T-helper 2 cell treated with Interferon-gamma antibody and Interleukin-4, amounts not matched to agents 100 ng/mL and 5 ng/mL, for 36 hours (primary cell): ENCODE results near the gene GABRB3. TPM values are rescaled to one million over a fixed set of nuclear protein-coding genes. Genes with fewer than 3 reads are reported as not detected.

Source experiments
- intact Hi-C: fragments of 100-400 bp; cut with micrococcal nuclease; formaldehyde crosslinking; loops from one replicate; pipeline ENCODE4 v1.15.1; 2023
- total RNA-seq: library from RNA; stranded (reverse); gene quantifications from 2 replicates; pipeline ENCODE4 v1.2.3, GENCODE V29; 2022

The GABRB3 gene
- total RNA-seq, 1 donor from 2014 or later, result not detected

DNA sequence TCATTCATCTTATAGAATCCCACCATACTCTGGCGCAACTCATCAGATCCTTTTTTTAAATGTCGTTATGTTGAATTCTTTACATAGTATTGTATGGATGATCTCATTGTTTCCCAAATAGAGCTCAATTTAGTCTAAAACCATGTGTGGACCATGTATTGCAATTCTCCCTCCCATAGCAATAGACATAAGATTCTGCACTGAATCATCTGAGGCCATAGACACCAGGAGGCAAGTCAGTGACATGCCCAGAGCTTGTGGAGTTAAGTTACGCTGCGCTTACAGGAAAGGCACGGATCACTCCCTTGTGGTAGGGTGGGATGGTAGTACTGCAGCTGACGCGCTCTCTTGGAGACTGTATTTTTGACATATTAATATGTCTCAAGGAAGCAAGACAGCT lies 211.0 kb downstream of the GABRB3 start:
- intact Hi-C loops, result no loop called here

DNA sequence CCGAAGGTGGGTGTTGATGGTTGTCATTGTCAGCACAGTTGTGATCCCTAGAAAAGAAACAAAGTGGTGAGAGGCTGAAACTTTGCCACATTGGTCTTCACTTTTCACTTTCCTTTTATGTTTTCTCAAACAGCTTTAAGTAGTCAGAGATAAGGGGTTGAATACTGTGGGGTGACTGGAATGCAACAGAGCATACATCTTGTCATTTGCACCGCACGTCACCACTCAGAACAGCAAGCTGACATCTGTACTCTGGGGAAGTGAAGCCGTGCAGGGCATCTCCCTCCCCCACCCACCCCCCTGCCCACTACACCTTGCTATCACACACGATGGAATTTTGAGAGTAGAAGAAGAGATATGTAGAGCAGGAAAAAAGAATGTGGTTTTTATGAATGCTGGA lies 211.7 kb downstream of the GABRB3 start:
- intact Hi-C loops, result no loop called here

DNA sequence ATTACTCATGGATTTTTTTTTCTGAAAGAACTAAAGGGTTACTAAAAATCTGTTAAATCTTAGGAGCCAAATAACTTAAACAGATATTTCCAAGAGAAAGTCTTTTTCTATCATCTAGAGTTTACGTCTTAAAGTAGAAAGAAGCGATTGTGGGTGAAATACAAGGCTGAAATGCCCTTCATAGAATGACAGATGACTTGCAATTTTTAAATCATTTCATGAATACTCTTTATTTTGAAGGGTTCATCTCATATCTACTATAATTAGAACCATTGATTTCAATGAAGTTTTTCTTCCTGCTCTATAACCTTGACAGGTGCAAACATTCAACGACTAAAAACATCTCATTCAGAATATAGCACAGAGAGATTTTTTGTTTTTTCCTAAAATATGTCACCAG lies 217.0 kb downstream of the GABRB3 start:
- intact Hi-C loops, result no loop called here

- intact Hi-C loops, result no loop called here
Measured at GRCh38 chr15:26551473-26551872, 221.4 kb downstream of the GABRB3 start.

GRCh38 chr15:26550880-26551279 lies 222.0 kb downstream of the GABRB3 start:
- intact Hi-C loops, result no loop called here

DNA sequence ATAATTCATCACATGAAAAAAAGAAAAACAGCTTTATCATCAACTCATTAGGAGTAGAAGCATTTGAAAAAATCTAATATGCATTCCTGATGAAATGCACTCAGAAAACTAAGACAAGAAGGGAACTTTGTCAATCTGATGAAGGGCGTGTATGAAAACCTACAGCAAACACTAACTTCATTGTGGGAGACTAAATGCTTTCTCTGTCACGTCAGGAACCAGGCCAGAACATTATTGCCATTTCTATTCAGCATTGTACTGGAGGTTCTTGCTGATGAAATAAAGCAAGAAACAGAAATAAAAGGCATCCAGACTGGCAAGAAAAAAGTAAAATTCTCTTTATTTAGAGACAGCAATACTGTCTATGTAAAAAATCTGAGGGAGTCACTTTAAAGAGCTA lies 235.2 kb downstream of the GABRB3 start:
- intact Hi-C loops, result no loop called here

GRCh38 chr15:26531489-26531888 lies 241.4 kb downstream of the GABRB3 start:
- intact Hi-C loops, result no loop called here

GRCh38 chr15:26525096-26525495 lies 247.8 kb downstream of the GABRB3 start:
- intact Hi-C loops, result no loop called here

DNA sequence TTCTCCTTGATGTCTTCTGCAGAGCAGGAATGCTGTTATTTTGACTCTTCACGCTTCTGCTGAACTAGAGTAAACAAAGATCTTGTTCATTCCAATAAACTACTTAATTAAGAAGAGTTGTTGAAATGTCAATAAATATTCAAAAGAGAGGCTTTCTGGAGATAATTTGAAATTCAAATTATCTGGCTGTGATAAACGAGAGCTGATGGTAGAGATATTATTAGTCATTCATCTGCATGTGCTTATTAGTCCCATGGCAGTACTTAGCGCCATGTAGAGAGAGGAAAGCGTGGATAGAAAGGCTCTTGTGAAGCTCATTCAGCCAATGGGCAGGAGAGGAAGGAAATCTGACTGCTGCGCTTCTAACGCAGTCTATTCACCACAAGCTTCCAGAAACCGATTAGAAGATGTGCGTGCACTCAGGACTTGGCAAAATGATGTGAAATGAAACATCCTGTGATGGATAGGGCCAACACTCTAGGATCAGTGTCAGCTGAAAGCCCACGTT lies 251.1 kb downstream of the GABRB3 start:
- intact Hi-C loops, result no loop called here

DNA sequence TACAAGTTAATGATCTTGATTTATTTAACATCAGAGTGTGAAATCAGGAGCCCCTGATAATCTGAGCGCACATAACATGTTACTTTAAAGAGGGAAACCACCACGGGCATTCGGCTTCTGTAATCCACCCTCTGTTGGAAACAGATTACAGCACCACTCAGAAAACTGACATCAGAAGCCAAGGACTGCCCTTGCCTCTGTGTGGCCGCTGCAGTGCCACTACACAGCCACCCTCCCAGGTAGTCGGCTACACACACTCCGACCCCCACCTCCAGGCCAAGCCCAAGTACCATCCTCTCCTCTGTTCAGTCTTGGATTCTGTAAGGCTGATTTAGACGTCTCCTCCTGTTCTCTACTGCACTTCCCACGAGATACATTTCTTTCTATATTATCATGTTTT lies 251.7 kb downstream of the GABRB3 start:
- intact Hi-C loops, result no loop called here

- intact Hi-C loops, result no loop called here
Measured at GRCh38 chr15:26518885-26519284, 254.0 kb downstream of the GABRB3 start.

DNA sequence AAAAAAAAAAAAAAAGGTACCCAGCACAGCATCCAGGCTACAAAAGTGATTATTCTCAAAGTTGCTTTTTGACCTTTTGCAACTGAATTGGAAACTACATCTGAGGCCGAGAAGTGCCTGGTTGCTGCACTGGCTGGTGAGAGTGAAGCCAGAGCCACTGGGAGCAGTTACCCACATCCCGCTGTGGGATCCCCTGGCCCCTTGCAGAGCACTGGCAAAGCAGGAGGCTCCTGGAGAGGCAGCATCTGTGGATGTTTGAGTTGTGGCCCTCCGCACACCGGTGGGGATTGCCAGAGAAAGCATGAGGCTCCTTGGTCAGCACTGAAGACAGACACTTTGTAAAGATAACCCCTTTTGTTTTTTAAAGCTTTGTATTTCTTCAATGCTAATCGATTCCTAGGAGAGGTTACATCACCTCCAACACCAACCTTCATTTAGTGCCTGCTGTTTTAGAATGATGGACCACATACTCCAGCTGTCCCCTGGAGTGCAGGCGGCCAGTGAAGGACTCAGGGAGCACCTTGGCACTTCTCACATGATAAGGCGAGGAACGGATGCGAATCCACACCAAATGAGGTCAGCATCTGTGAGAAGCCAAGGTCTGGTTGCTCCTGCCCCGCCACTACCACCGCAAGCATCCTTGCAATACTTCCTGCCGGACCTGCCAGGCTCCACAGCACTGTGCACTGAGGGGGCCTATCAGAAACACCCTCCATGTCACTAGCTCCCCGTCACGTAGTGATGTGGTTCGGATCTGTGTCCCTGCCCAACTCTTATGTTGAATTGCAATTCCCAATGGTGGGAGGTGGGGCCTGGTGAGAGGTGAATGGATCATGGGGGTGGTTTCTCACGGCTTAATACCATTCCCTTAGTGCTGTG lies 256.5 kb downstream of the GABRB3 start:
- intact Hi-C loops, result no loop called here

- intact Hi-C loops, result no loop called here
Measured at GRCh38 chr15:26504009-26504408, 268.9 kb downstream of the GABRB3 start.

Other genes with a start within 250 kb of the GABRB3 start
- not detected in 2 replicates for gene GABRA5, start 94.0 kb upstream of the GABRB3 start, total RNA-seq
- not detected in 2 replicates for gene GABRG3, start 198.1 kb upstream of the GABRB3 start, total RNA-seq